K562 (cell line): ENCODE results near the gene LEMD3. TPM values are rescaled to one million over a fixed set of nuclear protein-coding genes. Genes with fewer than 3 reads are reported as not detected.

Source experiments
- ATAC-seq: fragments of 200-7000 bp; cut with Tn5 transposase; 3 replicates; pipeline ENCODE4 v1.9.1; 2020; ENCODE audit warnings: moderate library complexity
- BruUV-seq: library from RNA; stranded (reverse); fragments of 400-500 nt; replicated peaks from 2 replicates; lab custom pipeline; 2021; lab: Mats Ljungman, UMichigan
- CTCF ChIA-PET: fragments of 300-600 bp; formaldehyde crosslinking; extraction: SDS; loops from one replicate; lab custom pipeline; 2021; ENCODE audit warnings: low intra/inter-chr PET ratio; lab: Yijun Ruan, JAX
- POLR2A ChIA-PET: fragments of 300-600, 350-650 bp; sonication (Branson Sonifier 250); formaldehyde crosslinking; extraction: SDS; loops from one replicate; lab custom pipeline; 2021; ENCODE audit warnings: antibody characterized with exemption, inconsistent platforms; lab: Yijun Ruan, JAX
- DNase-seq, 4 experiments: peaks; one replicate each; pipeline versions ENCODE4 v3.0.0 to v3.0.0-alpha.2; 2011 to 2018; ENCODE audit warnings: low spot score in 3 of 4, mixed read lengths in 3 of 4; ENCODE audit errors: extremely low read depth in 1 of 4
- FAIRE-seq: peaks from 2 replicates; lab custom pipeline; 2011; peaks lifted over from hg19 to GRCh38; lab: Jason Lieb, UNC
- H2AFZ ChIP-seq: 2 replicates; pipeline ENCODE4 v1.6.0; 2011; ENCODE audit warnings: low read depth, low read length, control low read depth, inconsistent platforms
- H3K27ac ChIP-seq: fragments of 200-600 bp; 3 replicates; pipeline ENCODE4 v1.8.0; 2011; ENCODE audit warnings: low read depth, mild to moderate bottlenecking, control low read depth, inconsistent platforms, low read length, moderate library complexity, mixed read lengths; ENCODE audit errors: extremely low read depth
- H3K27me3 ChIP-seq, 2 experiments: fragments of 300-600 bp in 1 of 2; 2 replicates in 1 of 2; 3 replicates in 1 of 2; pipeline versions ENCODE4 v1.6.0 to v1.8.0; 2011; ENCODE audit warnings: inconsistent platforms in 2 of 2, low read length in 2 of 2, mild to moderate bottlenecking in 1 of 2, mixed read lengths in 1 of 2, moderate library complexity in 1 of 2; ENCODE audit not compliant: control insufficient read depth in 2 of 2, insufficient read depth in 2 of 2
- H3K36me3 ChIP-seq: fragments of 300-600 bp; 3 replicates; pipeline ENCODE4 v1.8.0; 2011; ENCODE audit warnings: mild to moderate bottlenecking, low read length, inconsistent platforms; ENCODE audit not compliant: control insufficient read depth, insufficient read depth
- H3K4me1 ChIP-seq, 2 experiments: fragments of 200-600 bp in 1 of 2; replicated peaks in 1 of 2; 2 replicates in 1 of 2; 3 replicates in 1 of 2; pipeline versions ENCODE4 v1.5.1 to v1.8.0; 2011; ENCODE audit warnings: inconsistent platforms in 2 of 2, low read length in 2 of 2, mild to moderate bottlenecking in 1 of 2, mixed read lengths in 1 of 2, moderate library complexity in 1 of 2; ENCODE audit not compliant: control insufficient read depth in 2 of 2, insufficient read depth in 2 of 2
- H3K4me2 ChIP-seq: 2 replicates; pipeline ENCODE4 v1.6.1; 2011; ENCODE audit warnings: low read length, control low read depth, inconsistent platforms, mixed read lengths; ENCODE audit not compliant: insufficient read depth
- H3K4me3 ChIP-seq: fragments of 200-600 bp; sonication (generic), shearing (Covaris generic); 2 replicates; pipeline ENCODE4 v1.5.1; 2016; ENCODE audit warnings: control low read depth, inconsistent platforms
- H3K79me2 ChIP-seq: fragments of 200-600 bp; 3 replicates; pipeline ENCODE4 v1.8.0; 2011; ENCODE audit warnings: low read length, inconsistent platforms; ENCODE audit not compliant: control insufficient read depth, insufficient read depth
- H3K9ac ChIP-seq, 2 experiments: 2 replicates each; pipeline versions ENCODE4 v1.6.0 to v1.6.1; 2011; ENCODE audit warnings: low read depth in 2 of 2, low read length in 2 of 2, control low read depth in 1 of 2, inconsistent platforms in 1 of 2, mild to moderate bottlenecking in 1 of 2, mixed read lengths in 1 of 2; ENCODE audit not compliant: insufficient read depth in 1 of 2
- H3K9me1 ChIP-seq: one replicate; pipeline ENCODE4 v1.6.0; 2011; ENCODE audit warnings: inconsistent platforms, mild to moderate bottlenecking, low read length, moderate library complexity; ENCODE audit not compliant: control insufficient read depth, insufficient read depth
- H3K9me3 ChIP-seq: replicated peaks from 2 replicates; pipeline ENCODE4 v1.5.1; 2011; ENCODE audit warnings: low read depth, low read length, inconsistent platforms; ENCODE audit not compliant: control insufficient read depth, insufficient read depth
- H4K20me1 ChIP-seq: replicated peaks from 2 replicates; pipeline ENCODE4 v1.6.1; 2011; ENCODE audit warnings: low read length, inconsistent platforms, mixed read lengths; ENCODE audit not compliant: control insufficient read depth, insufficient read depth
- CHD1 ChIP-seq: fragments of 200-600 bp; sonication (generic); IDR thresholded peaks from one replicate; pipeline ENCODE4 v1.6.1; 2012; ENCODE audit warnings: mild to moderate bottlenecking, moderate library complexity, low read length, inconsistent platforms
- FIP1L1 ChIP-seq: fragments of 200-400 bp; formaldehyde crosslinking; IDR thresholded peaks from 2 replicates; pipeline ENCODE4 v1.6.1; 2018; ENCODE audit warnings: mild to moderate bottlenecking, low read depth, low read length; ENCODE audit not compliant: poor library complexity, severe bottlenecking
- GTF2A2 ChIP-seq: IDR thresholded peaks from 2 replicates; pipeline ENCODE4 v1.6.1; 2016; ENCODE audit warnings: mild to moderate bottlenecking, missing genetic modification characterization, missing compliant biosample characterization
- HINFP ChIP-seq: fragments of 450-650 bp; conservative IDR thresholded peaks from 2 replicates; pipeline ENCODE4 v1.6.1; 2016; ENCODE audit warnings: missing genetic modification characterization, low read depth, mild to moderate bottlenecking, control low read depth, missing compliant biosample characterization
- NCOA4 ChIP-seq: fragments of 450-650 bp; IDR thresholded peaks from 2 replicates; pipeline ENCODE4 v1.6.1; 2018; ENCODE audit warnings: mild to moderate bottlenecking; ENCODE audit not compliant: partially characterized antibody
- NFYB ChIP-seq: IDR thresholded peaks from 2 replicates; pipeline ENCODE4 v1.6.1; 2011; ENCODE audit warnings: mild to moderate bottlenecking, moderate library complexity; ENCODE audit not compliant: insufficient read length; ENCODE audit errors: extremely low read depth
- POLR3G ChIP-seq: IDR thresholded peaks from 2 replicates; pipeline ENCODE4 v1.6.1; 2011; ENCODE audit not compliant: insufficient read length, insufficient replicate concordance; ENCODE audit errors: extremely low read depth
- PREB ChIP-seq: sonication (generic); formaldehyde crosslinking; IDR thresholded peaks from 2 replicates; pipeline ENCODE4 v1.8.1; 2023; ENCODE audit warnings: mild to moderate bottlenecking, missing genetic modification reagents
- RBM25 ChIP-seq: fragments of 200-400 bp; formaldehyde crosslinking; IDR thresholded peaks from 2 replicates; pipeline ENCODE4 v1.6.1; 2018; ENCODE audit warnings: low read length, low read depth, moderate library complexity; ENCODE audit not compliant: severe bottlenecking
- SMC3 ChIP-seq: conservative IDR thresholded peaks from 2 replicates; pipeline ENCODE4 v1.6.1; 2011; ENCODE audit warnings: low read depth, low read length, improper control_type of control experiment; ENCODE audit not compliant: insufficient read depth
- XRCC5 ChIP-seq: fragments of 200-400 bp; formaldehyde crosslinking; IDR thresholded peaks from 2 replicates; pipeline ENCODE4 v1.6.1; 2017; ENCODE audit warnings: low read depth, mild to moderate bottlenecking, low read length
- ZC3H8 ChIP-seq: fragments of 450-650 bp; IDR thresholded peaks from 2 replicates; pipeline ENCODE4 v1.6.1; 2017
- ZKSCAN1 ChIP-seq: fragments of 150-350 bp; IDR thresholded peaks from 2 replicates; pipeline ENCODE4 v1.6.1; 2016; ENCODE audit warnings: low read depth, low read length
- ZNF507 ChIP-seq: conservative IDR thresholded peaks from 2 replicates; pipeline ENCODE4 v1.6.1; 2017; ENCODE audit warnings: missing genetic modification characterization, missing compliant biosample characterization
- WGBS: fragments of 100-300 bp; shearing (Covaris generic); methylation state at CpG from one replicate; pipeline ENCODE4 v1.1.6; 2016; ENCODE audit warnings: low coverage, mixed read lengths; ENCODE audit not compliant: insufficient coverage; ENCODE audit errors: missing lambda C conversion rate; 5-methylcytosine and 5-hydroxymethylcytosine counted together
- in situ Hi-C: fragments of 300-500 bp; cut with MboI; formaldehyde crosslinking; loops from 4 replicates; pipeline ENCODE4 v1.15.0; 2018; ENCODE audit warnings: inconsistent platforms, mixed read lengths
- intact Hi-C: fragments of 100-400 bp; cut with micrococcal nuclease; formaldehyde crosslinking; loops from 2 replicates; pipeline ENCODE4 v1.14.2; 2022
- polyA plus RNA-seq, 8 experiments: library from polyadenylated mRNA; depleted of rRNA in 4 of 8; stranded (reverse) in 5 of 8; unstranded in 3 of 8; fragments of >200 nt; fragmentation: Nextera tagmentation in 2 of 8; fragmentation: Illumina TruSeq in 1 of 8; extraction: Ambion mirVana in 2 of 8; extraction: Trizol in 1 of 8; gene quantifications; 2 replicates each; pipeline versions ENCODE4 v1.2.1 to v1.2.3, GENCODE V29; 2011 to 2014; ENCODE audit warnings: inconsistent platforms in 1 of 8, missing spikeins in 1 of 8
- total RNA-seq, 7 experiments: library from RNA; depleted of rRNA in 6 of 7; stranded (reverse); fragments of >200 nt in 6 of 7; fragmentation: Illumina TruSeq in 2 of 7; extraction: Trizol in 2 of 7; gene quantifications; 2 replicates each; pipeline versions ENCODE4 v1.2.1 to v1.2.3, GENCODE V29; 2011 to 2021; ENCODE audit warnings: low replicate concordance in 1 of 7

LEMD3 gene
- total and polyA plus RNA-seq, 9 of the 15 experiments (the other 6 are each of a cell fraction or from before 2014, with no cell fraction given), result 6.8 to 37.4 (median 17.2) TPM

- no peak for ATAC-seq
- Histone ChIP-seq H3K4me3 (no peak overlapping the region), H3K79me2 (peaks cover 6% of the 10 kb centered on the region; the same call in 1 of the 3 replicates), H3K4me2 (no peak overlapping the region), H3K27ac (no peak overlapping the region), H4K20me1 (no peaks in the 10 kb centered on the region), H3K9me1 (no peaks in the 10 kb centered on the region), H3K36me3 (peaks cover 23% of the 10 kb centered on the region), H3K4me1 (no peaks in the 10 kb centered on the region), H3K27me3 (no peaks in the 10 kb centered on the region), H2AFZ (no peak overlapping the region), H3K9ac (no peak overlapping the region), H3K9me3 (no peaks in the 10 kb centered on the region)
- ChIA-PET POLR2A (no interaction called here), CTCF (no interaction called here)
- TF ChIP-seq RBM25 (peak; percentile 56), POLR3G (no peak), NCOA4 (no peak), ZNF507 (peak; percentile 54)
- no peak for FAIRE-seq
- intact Hi-C loops (no loop called here), in situ Hi-C loops (no loop called here)
- 100% methylated on average over 2 of the region's 2 CpGs for WGBS
- no TSS peak for BruUV-seq
- no peak for DNase-seq
Observed at GRCh38 chr12:65220761-65221160, 51.4 kb downstream of the LEMD3 start.

- FAIRE-seq (no peak), ATAC-seq (no peak), DNase-seq (no peak)
- intact Hi-C loops, result no loop called here
- Histone ChIP-seq H2AFZ (no peak overlapping the region), H3K79me2 (peaks cover 5% of the 10 kb centered on the region; the same call in 2 of the 3 replicates), H3K4me1 (no peaks in the 10 kb centered on the region), H3K27ac (no peak overlapping the region), H3K9me1 (no peaks in the 10 kb centered on the region), H3K4me2 (no peak overlapping the region), H3K27me3 (no peaks in the 10 kb centered on the region), H3K9ac (no peak overlapping the region), H3K9me3 (0 out of 2 replicates have a peak, but pooled peaks cover 3% of the 10 kb centered on the region), H3K36me3 (peaks cover 11% of the 10 kb centered on the region; the same call in 2 of the 3 replicates), H4K20me1 (no peaks in the 10 kb centered on the region), H3K4me3 (no peak overlapping the region)
- ChIA-PET POLR2A (no interaction called here), CTCF (no interaction called here)
- no TSS peak for BruUV-seq
- in situ Hi-C loops, result no loop called here
- 89% methylated on average over 1 of the region's 1 CpG for WGBS
- TF ChIP-seq NFYB (no peak), GTF2A2 (tag) (no peak), PREB (CRISPR knock-in tag) (no peak), ZKSCAN1 (no peak), HINFP (tag) (no peak), FIP1L1 (no peak), CHD1 (no peak), ZC3H8 (no peak), SMC3 (no peak), XRCC5 (no peak)
Observed at GRCh38 chr12:65229441-65229840, 60.1 kb downstream of the LEMD3 start.
